ENCODE measurements around the gene CKB.
A peak's percentile ranks its signal among the peaks of the same experiment; 100 is the strongest.

CKB gene

GRCh38 chr14:103522649-103523574 is at the start of gene CKB:
TSS of gene CKB (minus strand) at chr14:103522830. CDS start at chr14:103522493, 337 bp downstream.
- no peak for DNase-seq (ENCODE audit: low read depth in 2 of 2)

DNA sequence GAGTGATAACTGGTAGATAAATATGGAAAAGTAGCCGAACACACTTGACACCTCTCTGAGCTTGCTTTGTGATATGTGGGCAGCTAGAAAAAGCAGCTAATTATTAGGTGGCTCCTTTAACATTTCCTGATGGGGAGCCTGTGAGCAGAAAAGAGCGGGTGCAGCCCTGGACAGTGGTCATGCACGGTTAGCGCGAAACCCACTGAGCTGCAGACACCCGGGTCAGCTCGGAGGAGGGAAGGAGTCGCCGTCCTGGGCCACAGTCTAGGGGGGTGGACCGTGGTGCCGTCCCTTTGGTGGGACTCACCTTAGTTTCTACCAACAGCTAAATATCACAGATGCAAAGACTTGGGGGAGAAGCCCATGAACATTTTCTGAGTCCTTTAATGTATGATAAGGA is 46.8 kb upstream of the CKB start:
- no peak for DNase-seq (ENCODE audit: low read depth in 2 of 2)

DNA sequence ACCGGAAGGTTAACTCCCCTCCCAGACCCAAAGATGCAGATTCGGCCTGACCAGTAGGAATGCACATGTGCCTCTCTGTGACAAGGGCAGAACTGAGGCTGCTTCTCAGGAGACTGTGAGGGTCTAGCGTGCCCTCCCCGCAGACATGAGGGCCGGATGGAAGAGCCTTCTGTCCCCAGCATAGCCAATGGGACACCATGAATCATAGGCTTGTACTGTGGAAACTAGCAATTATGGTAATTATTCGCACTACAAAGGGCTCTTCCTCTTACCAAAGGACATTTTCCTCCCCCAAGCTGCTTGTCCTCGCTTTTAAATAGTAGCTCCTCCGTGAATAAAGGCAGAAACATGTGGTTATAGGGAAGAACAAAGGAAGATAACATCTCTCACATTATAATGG is 46.3 kb upstream of the CKB start:
- no peak for DNase-seq (ENCODE audit: low read depth in 2 of 2)

DNA sequence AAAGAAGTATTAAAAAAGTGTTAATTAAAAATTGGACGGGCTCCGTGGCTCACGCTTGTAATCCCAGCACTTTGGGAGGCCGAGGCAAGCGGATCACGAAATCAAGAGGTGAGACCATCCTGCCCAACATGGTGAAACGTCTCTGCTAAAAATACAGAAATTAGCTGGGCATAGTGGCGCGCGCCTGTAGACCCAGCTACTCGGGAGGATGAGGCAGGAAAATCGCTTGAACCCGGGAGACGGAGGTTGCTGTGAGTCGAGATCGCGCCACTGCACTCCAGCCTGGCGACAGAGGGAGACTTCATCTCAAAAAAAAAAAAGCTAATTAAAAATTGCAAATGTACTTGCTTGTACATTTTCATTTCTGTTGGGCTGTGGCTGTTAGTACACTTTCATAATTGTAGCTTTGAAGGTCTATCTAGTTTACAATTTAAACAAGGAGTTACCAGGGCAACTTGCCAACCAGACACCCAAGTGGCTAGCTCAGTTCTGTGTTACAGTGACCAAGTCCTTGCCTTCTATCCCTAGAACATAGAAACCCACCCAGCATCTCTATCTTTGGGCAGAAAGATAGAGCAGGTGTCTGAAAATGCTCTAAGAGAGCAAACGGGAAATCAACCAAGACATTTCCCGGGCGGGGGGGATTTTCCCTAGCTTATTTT is 41.3 kb upstream of the CKB start:
- DNase-seq (ENCODE audit: low read depth in 2 of 2), result no peak

DNA sequence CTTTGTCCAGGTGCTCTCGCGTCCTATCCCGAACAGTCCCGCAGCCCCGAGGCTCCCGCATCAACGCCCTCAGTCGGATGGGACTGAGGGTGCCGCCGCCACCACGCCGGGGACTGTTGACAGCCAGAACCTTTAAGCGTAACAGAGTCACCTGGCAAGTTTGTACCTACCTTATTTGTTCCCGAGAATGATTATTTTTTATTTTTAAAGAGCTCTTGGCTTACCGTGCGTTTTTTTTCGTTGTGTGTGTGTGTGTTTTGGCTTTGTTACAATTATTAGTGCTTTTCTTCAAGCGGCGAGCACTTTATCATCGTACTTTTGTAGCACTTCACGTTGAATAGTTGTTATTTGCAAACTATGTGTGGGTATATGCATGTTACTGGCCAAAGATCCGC is 40.6 kb upstream of the CKB start:
- no peak for DNase-seq (ENCODE audit: low read depth in 2 of 2)

- DNase-seq (ENCODE audit: low read depth in 2 of 2), result peak; percentile 82 to 86
Observed at GRCh38 chr14:103562429-103563225, 40.0 kb upstream of the CKB start, which contains the start of the genes BAG5 and COA8. TSS of gene BAG5 (minus strand) at chr14:103562657. CDS start at chr14:103561164, 1,493 bp downstream. TSS of gene COA8 (plus strand) at chr14:103562960. CDS start at chr14:103563002, 42 bp downstream.

- DNase-seq (ENCODE audit: low read depth in 2 of 2), result no peak
Observed at GRCh38 chr14:103562179-103562428, 39.5 kb upstream of the CKB start.

DNA sequence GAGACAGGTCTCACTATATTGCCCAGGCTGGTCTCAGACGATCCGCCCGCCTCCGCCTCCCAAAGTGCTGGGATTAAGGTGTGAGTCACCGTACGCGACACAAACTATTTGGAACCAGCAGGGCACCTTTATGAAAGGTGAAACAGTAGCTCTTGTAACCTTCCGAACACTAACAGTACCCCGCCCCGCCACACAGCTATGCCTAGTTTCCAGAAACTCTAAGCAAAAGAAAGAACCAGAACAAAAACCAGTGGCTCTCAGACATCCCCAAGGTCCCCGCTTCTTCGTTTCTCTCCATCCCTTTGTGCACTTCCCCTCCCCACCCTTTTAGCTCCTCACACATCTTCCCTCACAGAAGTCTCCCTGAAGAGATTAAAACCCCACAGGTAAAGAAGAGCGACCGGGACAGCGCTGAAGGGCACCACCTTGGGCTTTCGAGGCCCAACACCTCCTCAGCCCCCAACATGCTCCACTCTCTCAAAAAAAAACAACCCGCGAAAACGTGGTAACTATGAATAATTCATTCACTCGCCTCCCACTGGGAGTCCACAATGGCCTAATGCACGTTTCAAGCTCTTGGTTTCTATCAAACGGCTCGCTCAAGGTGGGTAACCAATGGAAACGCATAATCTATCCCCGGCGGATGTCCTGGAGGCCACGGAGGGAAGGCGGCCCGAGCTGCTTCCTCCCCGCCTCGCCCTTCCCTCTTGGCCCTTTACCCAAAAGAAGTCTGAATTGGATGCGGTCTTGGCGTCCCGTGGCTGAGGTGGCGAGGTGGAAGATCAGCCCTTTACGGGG is 39.0 kb upstream of the CKB start:
- no peak for DNase-seq (ENCODE audit: low read depth in 2 of 2)

GRCh38 chr14:103560691-103561090 is 38.1 kb upstream of the CKB start:
- no peak for DNase-seq (ENCODE audit: low read depth in 2 of 2)

GRCh38 chr14:103559766-103560165 is 37.1 kb upstream of the CKB start:
- no peak for DNase-seq (ENCODE audit: low read depth in 2 of 2)

DNA sequence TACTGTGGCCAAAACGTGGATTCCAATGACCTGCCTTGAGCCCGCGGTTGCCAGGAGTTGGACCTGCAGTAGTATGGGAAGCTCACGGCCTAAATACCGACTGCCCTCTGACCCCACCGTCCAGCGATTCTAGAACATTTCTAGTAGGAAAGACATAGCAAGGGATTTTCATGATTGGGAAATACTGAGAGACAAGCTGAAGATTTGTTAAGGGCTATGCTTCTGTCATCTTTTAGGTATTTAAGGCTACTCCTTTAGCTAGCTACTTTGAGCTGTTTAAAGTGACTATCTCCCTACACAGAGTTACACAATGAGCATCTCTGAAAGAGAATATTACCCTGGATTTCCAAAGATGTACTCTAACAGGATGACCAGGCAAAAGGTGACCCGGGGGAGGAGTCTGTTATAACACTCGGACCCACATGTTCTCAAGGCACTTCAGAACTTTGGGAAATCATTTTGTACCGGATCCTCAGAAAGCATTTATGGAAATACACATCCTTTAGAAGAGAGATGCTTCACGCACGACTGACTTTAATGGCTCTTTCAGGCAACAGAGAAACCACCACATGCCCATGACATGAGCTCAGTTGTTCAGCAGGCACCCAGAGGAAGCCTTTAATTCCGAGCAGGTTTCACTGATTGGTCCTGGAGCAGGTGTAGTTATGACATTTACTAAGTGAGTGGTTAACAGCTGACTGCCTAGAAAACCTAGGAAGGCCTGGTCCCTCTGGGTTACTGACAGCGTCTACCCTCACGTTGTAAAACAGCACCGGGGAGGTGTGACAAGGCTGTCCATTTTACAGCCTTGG is 35.6 kb upstream of the CKB start:
- DNase-seq (ENCODE audit: low read depth in 2 of 2), result no peak

GRCh38 chr14:103556946-103557758 is 34.5 kb upstream of the CKB start:
- DNase-seq (ENCODE audit: low read depth in 2 of 2), result no peak

DNA sequence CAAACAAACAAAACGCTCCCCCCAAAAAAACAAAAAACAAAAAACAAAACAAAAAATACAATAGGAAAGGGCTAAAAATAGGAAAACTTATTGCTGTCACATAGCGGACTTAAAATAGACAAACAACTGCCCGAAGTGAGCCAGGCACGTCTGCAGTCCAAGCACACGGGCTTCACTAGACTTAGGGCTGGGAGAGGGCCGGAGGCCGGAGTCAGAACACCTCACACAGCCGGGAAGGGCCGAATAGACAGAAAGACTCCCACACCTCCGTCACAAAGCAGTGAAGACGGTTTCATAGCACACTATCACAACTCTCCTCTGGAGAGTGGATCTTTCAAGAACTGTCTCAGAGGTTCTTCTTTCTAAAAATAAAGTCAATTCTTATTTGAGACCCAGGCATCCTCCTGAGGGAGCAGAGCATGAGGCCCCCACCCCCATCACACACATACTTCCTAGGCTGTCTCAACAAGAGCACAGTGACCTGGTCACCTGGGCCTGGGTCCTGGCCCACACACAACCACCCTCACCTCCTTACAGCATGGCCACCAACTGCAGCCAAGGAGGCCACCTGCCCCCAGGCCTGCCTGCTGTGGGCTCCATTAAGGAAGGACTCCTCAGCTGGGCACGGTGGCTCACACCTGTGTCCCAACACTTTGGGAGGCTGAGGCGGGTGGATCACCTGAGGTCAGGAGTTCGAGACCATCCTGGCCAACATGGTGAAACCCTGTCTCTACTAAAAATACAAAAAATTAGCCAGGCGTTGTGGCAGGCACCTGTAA is 33.1 kb upstream of the CKB start:
- no peak for DNase-seq (ENCODE audit: low read depth in 2 of 2)

DNA sequence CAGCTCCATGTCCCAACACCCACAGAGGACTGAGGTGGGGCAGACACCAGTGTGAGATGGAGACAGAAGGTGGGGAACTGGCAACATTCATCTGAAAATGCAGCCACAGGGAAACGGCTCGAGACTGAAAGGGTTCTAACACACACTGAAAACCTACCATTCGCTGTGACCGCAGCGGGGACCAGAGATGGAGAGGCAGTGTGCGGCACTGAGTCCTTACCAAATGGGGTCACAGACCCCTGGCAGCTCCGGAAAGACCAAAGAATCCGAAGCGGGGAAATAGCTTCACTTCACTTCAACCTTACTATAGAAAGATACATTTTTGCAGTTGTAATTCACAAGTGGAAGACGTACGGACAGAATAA is 30.2 kb upstream of the CKB start:
- no peak for DNase-seq (ENCODE audit: low read depth in 2 of 2)

GRCh38 chr14:103552011-103552845 is 29.6 kb upstream of the CKB start:
- DNase-seq (ENCODE audit: low read depth in 2 of 2), result no peak

GRCh38 chr14:103551338-103551762 is 28.7 kb upstream of the CKB start:
- DNase-seq (ENCODE audit: low read depth in 2 of 2), result no peak

DNA sequence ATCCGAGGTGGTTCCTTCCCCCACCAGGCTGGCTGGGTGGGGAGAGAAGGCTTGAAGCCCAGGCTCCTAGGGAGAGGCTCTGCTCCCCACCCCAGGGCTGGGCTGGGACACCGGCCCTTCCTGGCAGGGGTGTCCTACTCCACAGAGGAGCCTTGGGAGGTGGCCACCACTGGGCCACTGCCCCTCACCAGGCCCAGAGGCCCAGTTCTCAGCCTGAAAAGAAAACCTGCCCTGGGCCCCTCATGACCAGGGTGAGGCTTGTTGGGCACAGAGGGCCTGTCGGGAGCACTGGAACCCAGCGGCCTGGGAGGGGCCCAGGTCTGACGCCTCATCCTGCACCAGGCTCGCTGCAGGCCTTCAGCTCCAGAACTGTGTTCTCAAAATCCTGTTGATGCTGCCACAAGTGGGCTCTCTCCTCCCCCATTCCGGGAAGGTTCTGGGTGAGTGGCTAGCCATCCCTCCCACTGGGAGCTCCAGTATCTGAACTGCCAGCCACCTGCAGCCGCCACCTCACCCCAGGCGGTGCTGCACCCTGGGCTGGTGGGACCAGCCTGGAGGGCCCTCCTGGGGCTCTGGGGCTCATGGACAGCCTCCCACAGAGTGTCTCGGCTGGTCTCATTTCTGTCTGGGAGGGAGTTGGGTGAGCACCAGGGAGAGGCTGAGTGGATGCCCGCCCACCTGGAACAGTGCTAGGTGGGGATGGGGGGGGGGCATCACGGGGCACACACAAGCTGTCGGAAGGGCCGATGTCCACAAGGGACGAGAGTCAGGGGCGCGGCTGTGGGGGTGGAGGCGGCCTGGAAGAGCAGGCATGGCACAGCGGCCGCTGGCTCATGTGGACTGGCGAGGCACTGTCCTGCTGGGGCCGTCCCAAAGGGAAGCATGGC is 28.1 kb upstream of the CKB start:
- no peak for DNase-seq (ENCODE audit: low read depth in 2 of 2)
